Activated naive CD4-positive, alpha-beta T cell (primary cell): ENCODE data around the gene LIN28B.
"Not testable (repeated sequence)": the region's sequence is repeated elsewhere in the genome, so short reads cannot be mapped to it uniquely, and the experiment has no call there.

Experiments
- DNase-seq, 4 experiments: peaks; one replicate each; lab custom pipeline; 2025; lab: John Stamatoyannopoulos, UW

LIN28B gene

DNA sequence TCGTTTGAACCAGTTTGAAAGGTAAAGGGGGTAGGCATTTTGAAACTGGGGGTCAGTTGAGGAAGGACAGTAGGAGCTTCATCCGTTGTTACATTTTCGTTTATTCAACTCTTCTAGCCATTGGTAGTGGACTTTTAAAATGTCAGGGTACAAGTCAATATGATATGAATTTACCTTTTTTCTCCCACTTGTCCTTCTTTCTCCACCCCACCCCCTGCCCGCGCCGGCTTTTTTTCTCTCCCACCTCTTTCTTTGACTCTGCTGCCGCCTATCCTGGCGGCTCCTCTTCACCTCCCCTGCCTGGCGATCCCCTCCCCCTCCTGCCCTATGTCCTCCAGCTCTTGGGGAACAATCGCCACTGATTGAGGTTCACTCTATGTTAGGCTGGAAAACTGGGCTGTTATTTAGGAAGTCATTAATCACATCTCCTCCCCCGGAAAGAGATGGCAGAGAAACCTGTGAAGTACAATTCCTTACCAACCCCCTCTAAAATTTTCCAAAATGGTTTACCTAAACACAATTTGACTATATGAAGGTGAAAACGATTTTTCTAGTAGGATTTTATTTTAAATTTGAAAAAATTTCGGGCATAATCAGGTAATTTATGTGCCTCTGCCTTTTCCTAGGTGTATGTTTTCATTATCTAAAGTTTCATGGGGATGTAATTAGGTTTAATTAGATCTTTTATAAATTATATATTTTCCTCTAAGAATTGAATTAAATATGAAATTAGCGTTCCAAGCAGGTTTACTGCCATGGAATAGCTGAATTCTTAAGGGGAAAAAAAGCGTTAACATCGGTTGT lies 778 bp upstream of the LIN28B start:
- no peak for DNase-seq

GRCh38 chr6:104957301-104958177 lies 632 bp downstream of the LIN28B start:
- DNase-seq = no peak

DNA sequence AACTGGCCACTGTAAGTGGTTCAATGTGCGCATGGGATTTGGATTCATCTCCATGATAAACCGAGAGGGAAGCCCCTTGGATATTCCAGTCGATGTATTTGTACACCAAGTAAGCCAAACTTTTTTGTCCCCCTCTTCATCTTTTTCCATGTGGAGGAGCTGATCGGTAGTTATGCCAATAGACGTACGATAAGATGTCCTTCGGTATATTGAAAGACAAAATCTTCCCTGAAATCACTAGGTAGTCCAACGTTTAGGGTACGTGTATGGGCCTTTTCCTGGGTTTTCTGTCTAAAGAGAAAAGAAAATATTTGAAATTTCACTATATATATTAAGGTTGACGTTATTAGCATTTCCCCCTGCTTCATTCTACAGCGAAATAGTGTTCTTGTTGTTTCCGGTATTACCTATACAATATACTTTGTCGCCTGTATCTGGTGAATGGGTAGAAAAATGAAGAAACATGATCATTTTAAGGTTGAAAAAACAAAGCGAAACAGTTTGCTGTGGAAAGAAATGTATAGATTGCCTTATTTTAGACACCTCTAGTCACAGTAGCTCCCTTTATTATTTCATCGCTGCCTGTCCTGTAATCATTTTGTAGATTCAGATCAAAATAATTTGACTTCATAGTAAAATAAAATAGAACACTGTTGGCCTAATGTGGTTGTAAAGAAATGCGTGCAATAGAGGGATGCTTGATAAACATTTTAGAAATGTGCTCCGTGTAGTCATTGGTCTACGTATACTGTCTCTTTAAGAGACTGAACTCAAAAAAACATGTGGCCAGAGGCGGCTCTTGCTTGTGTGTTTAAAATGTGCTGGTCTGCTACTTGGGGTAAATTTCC lies 1.5 kb downstream of the LIN28B start:
- DNase-seq = no peak

GRCh38 chr6:104959026-104959858 lies 2.3 kb downstream of the LIN28B start:
- DNase-seq = no peak

DNA sequence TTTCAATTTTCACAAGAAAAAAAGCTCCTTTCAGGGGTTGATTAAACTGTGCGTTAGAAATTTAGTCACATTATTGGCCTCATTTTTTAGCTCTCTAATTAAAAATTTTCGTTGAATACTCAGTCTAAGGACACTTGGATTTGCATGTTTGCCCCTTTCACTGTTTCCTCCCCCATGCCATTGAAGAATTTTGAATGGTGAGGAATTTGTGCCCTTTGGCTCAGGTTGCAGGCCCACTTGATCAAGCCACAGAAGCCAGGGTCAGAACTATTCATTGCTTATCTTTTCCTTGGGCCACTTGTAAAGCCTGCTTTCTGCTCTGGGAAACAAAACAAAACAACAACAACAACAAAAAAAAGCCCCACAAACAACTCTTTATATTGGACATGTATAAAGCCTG lies 12.2 kb downstream of the LIN28B start:
- DNase-seq = no peak

GRCh38 chr6:104969785-104970581 lies 13.1 kb downstream of the LIN28B start:
- no peak for DNase-seq

DNA sequence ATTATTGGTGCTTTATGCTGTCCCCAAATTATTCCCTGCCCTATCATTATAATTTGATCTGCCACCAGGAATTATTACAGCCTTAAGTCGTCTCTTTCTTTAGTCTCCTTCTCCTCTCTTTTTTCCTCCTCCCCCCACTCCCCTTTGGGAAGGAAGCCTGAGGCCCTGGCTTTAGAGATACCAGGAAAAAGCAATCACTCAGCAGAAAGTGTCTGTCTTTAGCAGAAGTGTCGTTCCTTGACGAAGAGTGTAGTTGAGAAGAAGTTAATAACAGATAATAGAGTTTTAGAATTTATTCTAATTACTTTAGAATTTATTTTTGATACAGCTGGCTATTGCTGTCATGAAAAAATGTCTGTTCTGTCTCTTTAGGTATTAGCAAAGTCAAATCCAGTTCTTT lies 16.5 kb downstream of the LIN28B start:
- DNase-seq = no peak

DNA sequence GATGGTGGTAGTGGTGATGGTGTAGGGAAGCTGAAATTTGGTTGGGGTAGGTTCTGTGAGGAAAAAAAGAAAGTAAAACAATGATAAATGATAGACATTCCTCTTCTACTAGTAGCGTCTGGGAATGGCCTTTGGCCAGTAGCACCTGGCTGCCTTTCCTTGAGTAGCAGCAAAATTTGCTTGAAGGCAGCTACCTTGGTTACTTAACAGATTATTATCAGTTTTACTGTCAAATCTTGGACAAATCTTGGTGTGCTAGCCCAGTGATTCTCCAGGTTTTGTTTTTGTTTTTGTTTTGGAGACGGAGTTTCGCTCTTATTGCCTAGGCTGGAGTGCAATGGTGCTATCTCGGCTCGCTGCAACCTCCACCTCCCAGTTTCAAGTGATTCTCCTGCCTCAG lies 26.4 kb downstream of the LIN28B start:
- no peak for DNase-seq

DNA sequence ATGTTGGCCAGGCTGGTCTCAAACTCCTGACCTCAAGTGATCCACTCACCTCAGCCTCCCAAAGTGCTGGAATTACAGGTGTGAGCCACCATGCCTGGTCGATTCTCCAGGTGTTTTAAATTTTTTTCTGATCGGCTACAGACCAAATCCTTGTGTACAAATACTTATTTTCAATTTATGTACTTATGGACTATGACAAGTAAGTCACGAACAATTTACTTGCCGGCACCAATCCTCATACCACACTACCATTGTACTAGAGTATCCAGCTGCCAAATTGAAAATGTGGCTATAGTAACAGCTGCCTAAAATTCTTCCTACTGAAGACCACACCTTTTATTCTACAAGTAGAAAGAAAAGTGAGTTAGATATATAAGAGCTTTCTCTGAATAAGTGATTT lies 26.9 kb downstream of the LIN28B start:
- DNase-seq = no peak

DNA sequence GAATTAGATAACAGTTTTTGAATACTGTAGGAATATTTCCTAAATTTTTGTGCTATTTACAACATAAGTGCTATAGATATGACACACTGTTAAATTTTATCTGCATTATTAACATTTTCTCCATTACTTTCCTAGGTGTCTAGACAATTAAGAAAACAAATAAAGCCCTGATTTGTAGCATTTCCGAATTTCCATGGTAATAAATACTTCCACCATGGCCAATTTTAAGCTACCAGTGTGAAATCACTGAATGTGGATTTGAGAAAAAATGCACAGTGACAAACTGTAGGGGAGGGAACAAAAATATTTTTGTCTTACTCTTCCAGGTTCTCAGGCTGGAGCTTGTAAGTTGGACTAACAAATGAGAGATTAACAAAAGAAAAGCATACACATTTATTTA lies 27.9 kb downstream of the LIN28B start:
- DNase-seq = no peak

DNA sequence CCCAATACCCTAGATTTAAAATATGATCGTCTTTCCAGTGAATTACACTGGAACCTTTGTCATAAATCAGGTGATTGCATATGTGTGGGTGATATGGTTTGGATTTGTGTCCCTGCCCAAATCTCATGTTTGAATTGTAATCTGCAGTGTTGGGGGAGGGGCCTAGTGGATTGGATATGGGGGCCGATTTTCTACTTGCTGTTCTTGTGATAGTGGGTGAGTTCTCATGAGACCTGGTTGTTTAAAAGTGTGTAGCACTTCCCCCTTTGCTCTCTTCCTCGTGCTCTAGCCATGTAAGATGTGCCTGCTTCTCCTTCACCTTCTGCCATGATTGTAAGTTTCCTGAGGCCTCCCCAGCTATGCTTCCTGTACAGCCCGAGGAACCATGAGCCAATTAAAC lies 29.0 kb downstream of the LIN28B start:
- DNase-seq = not testable (repeated sequence)

- no peak for DNase-seq
Measured at GRCh38 chr6:104986625-104987024, 29.7 kb downstream of the LIN28B start.

- DNase-seq = no peak
Measured at GRCh38 chr6:104987218-104987617, 30.3 kb downstream of the LIN28B start.

GRCh38 chr6:104990085-104990484 lies 33.2 kb downstream of the LIN28B start:
- no peak for DNase-seq

DNA sequence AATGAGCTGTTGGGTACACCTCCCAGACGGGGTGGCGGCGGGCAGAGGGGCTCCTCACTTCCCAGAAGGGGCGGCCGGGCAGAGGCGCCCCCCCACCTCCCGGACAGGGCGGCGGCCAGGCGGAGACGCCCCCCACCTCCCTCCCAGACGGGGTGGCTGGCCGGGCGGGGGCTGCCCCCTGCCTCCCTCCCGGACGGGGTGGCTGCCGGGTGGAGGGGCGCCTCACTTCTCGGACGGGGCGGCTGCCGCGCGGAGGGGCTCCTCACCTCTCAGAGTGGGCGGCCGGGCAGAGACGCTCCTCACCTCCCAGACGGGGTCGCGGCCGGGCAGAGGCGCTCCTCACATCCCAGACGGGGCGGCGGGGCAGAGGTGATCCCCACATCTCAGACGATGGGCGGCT lies 34.2 kb downstream of the LIN28B start:
- not testable (repeated sequence) for DNase-seq

DNA sequence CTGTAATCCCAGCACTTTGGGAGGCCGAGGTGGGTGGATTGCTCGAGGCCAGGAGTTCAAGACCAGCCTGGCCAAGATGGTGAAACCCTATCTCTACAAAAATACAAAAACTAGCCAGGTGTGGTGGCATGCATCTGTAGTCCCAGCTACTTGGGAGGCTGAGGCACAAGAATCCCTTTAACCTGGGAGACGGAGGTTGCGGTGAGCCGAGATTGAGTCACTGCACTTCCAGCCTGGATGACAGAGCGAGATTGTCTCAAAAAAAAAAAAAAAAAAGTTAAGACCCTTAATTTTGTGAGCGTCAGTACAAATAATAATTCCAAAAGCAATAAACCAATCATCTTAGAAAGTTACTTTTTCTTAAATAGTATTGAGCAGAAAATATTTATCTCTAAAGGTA lies 36.7 kb downstream of the LIN28B start:
- not testable (repeated sequence) for DNase-seq

DNA sequence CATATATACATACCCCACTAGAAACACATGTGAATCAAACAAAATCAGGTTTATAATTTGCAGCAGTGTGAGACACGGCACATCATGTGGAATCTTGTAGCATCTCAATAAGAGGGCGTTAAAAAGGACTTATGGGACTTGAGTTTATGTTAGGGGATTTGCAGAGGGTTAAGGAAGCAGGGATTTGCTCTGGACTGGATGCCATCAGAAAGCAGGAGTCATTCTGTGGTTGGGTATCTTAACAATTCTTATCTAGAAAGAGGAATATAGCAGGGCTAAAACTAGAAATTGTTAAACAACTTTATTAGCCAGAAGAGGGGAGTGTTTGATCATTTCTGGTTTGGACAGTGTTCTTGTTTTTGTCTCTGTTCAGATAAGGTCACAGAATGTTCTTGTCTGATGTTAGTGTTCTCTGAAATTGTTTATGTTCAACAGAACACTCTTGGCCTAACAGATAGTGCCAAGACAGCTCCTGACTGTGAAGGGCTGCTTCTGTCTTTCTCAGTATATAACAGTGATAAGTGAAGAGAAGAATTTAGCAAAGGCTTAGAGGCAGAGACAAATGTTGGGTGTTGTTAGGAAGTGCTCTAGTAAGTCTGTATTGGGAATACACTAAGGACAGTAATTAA lies 39.2 kb downstream of the LIN28B start:
- DNase-seq = no peak

GRCh38 chr6:105001063-105001462 lies 44.2 kb downstream of the LIN28B start:
- no peak for DNase-seq

DNA sequence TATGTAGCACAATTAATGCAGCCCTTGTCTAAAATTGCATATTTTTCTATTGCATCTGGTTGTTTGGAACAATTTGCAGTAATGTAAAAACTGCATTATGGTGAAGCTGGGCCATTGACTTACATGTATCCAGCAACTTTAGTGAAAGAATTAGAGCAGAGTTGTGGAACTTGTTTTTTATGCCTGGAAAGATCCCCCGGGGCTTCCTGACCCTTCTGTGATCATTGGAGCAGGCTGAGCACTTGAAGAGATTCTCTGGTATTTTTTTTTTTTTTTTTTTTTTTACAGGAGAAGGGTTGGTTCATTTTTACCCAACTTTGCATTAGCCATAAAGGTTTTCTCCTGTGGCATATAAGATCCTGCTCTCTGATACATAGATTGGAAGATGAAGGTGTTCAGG lies 45.0 kb downstream of the LIN28B start:
- DNase-seq = no peak

DNA sequence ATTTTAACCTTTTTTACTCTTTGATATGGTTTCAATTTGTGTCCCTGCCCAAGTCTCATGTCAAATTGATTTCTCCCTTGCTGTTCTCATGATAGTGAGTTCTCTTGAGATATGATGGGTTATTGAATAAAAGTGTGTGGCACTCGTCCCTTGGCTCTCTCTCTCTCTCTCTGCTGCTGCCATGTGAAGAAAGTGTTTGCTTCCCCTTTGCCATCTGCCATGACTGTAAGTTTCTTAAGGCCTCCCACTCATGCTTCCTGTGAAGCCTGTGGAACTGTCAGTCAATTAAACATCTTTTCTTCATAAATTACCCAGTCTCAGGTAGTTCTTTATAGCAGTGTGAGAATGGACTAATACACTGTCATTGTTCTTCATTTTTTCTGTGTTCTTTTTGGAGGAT lies 48.5 kb downstream of the LIN28B start:
- DNase-seq = no peak
